ENCODE measurements around the gene PMFBP1.

PMFBP1 gene

GRCh38 chr16:72172105-72173034, at the start of gene PMFBP1:
Gene PMFBP1 (minus strand): TSS chr16:72172155. CDS start chr16:72171208, 947 bp downstream.
- no peak for DNase-seq

GRCh38 chr16:72221630-72222024, 49.7 kb upstream of the PMFBP1 start:
- no peak for DNase-seq

GRCh38 chr16:72220875-72221629, 49.1 kb upstream of the PMFBP1 start:
- no peak for DNase-seq

GRCh38 chr16:72219282-72219681, 47.3 kb upstream of the PMFBP1 start:
- DNase-seq: no peak

GRCh38 chr16:72216767-72217166, 44.8 kb upstream of the PMFBP1 start:
- no peak for DNase-seq

- no peak for DNase-seq
Measured at GRCh38 chr16:72214821-72215220, 42.9 kb upstream of the PMFBP1 start.

GRCh38 chr16:72211110-72211509, 39.2 kb upstream of the PMFBP1 start:
- no peak for DNase-seq

- no peak for DNase-seq
Measured at GRCh38 chr16:72210555-72210954, 38.6 kb upstream of the PMFBP1 start.

GRCh38 chr16:72210072-72210471, 38.1 kb upstream of the PMFBP1 start:
- no peak for DNase-seq

GRCh38 chr16:72206299-72206698, 34.3 kb upstream of the PMFBP1 start:
- no peak for DNase-seq

- peak; percentile 38 for DNase-seq
Measured at GRCh38 chr16:72203401-72203800, 31.4 kb upstream of the PMFBP1 start.

- DNase-seq: no peak
Measured at GRCh38 chr16:72202014-72202413, 30.1 kb upstream of the PMFBP1 start.

- DNase-seq: no peak
Measured at GRCh38 chr16:72201387-72201786, 29.4 kb upstream of the PMFBP1 start.

- DNase-seq: no peak
Measured at GRCh38 chr16:72199761-72200337, 27.9 kb upstream of the PMFBP1 start.

GRCh38 chr16:72198771-72199201, 26.8 kb upstream of the PMFBP1 start:
- no peak for DNase-seq

GRCh38 chr16:72198021-72198711, 26.2 kb upstream of the PMFBP1 start:
- DNase-seq: no peak

- no peak for DNase-seq
Measured at GRCh38 chr16:72197545-72197944, 25.6 kb upstream of the PMFBP1 start.

GRCh38 chr16:72195609-72196008, 23.7 kb upstream of the PMFBP1 start:
- no peak for DNase-seq

GRCh38 chr16:72191551-72191950, 19.6 kb upstream of the PMFBP1 start:
- DNase-seq: no peak

- DNase-seq: no peak
Measured at GRCh38 chr16:72189865-72190371, 18.0 kb upstream of the PMFBP1 start.

GRCh38 chr16:72188541-72188940, 16.6 kb upstream of the PMFBP1 start:
- no peak for DNase-seq

- no peak for DNase-seq
Measured at GRCh38 chr16:72187551-72187950, 15.6 kb upstream of the PMFBP1 start.

GRCh38 chr16:72182976-72183375, 11.0 kb upstream of the PMFBP1 start:
- DNase-seq: no peak

All from GDM1 (cell line).